SK-N-MC (cell line): ENCODE data around the gene PCBP4.
"Not testable (repeated sequence)": the region's sequence is repeated elsewhere in the genome, so short reads cannot be mapped to it uniquely, and the experiment has no call there.

Experiments
- EZH2 ChIP-seq: fragments of 200-600 bp; sonication (generic); IDR thresholded peaks from one replicate; pipeline ENCODE4 v1.6.1; 2017; ENCODE audit warnings: antibody characterized with exemption
- FOXP2 ChIP-seq: optimal IDR thresholded peaks from 2 replicates; pipeline ENCODE3; 2011; ENCODE audit warnings: mild to moderate bottlenecking, moderate library complexity; ENCODE audit not compliant: insufficient read depth; ENCODE audit errors: extremely low read length, control extremely low read depth
- POLR2AphosphoS5 ChIP-seq: IDR thresholded peaks from 2 replicates; pipeline ENCODE4 v1.6.1; 2012; ENCODE audit warnings: mild to moderate bottlenecking, low read depth, low read length, borderline replicate concordance

DNA sequence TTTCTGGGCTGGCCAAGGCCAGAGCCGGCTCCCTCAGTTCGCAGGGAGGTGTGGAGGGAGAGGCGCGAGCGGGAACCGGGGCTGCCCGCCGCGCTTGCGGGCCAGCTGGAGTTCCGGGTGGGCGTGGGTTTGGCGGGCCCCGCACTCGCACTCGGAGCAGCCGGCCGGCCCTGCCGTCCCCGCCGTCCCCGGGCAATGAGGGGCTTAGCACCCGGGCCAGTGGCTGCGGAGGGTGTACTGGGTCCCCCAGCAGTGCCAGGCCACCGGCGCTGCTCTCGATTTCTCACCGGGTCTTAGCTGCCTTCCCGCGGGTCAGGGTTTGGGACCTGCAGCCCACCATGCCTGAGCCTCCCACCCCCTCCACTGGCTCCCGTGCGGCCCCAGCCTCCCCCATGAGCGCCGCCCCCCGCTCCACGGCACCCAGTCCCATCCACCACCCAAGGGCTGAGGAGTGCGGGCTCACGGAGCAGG is 23.3 kb upstream of the PCBP4 start:
- not testable (repeated sequence) for TF ChIP-seq EZH2, POLR2AphosphoS5, FOXP2
